Epithelial cell of proximal tubule (primary cell): Measurements from ENCODE around the gene ACE. TPM values are rescaled to one million over a fixed set of nuclear protein-coding genes. Genes with fewer than 3 reads are reported as not detected.

Experiments
- DNase-seq: peaks from one replicate; pipeline ENCODE4 v3.0.0-alpha.2; 2011; ENCODE audit warnings: low read depth
- H3K4me3 ChIP-seq: 2 replicates; pipeline ENCODE4 v1.5.1; 2011; ENCODE audit warnings: low read depth, mild to moderate bottlenecking, low read length
- CTCF ChIP-seq: conservative IDR thresholded peaks from 2 replicates; pipeline ENCODE4 v1.5.1; 2012; ENCODE audit warnings: low read depth, mild to moderate bottlenecking, low read length
- total RNA-seq: library from RNA; depleted of rRNA; stranded (reverse); fragments of >200 nt; gene quantifications from 2 replicates; pipeline ENCODE4 v1.2.3, GENCODE V29; 2015

Gene ACE
- total RNA-seq, 1 donor from 2014 or later = 1.3 TPM

GRCh38 chr17:63516910-63517824 is 40.3 kb downstream of the ACE start:
- H3K4me3 ChIP-seq = no peak overlapping the region
- peak; percentile 78 for DNase-seq
- TF ChIP-seq CTCF = no peak

- TF ChIP-seq CTCF = no peak
- DNase-seq = no peak
- no peak overlapping the region for H3K4me3 ChIP-seq
Observed at GRCh38 chr17:63517825-63518534, 41.1 kb downstream of the ACE start.

GRCh38 chr17:63519116-63519881 is 42.4 kb downstream of the ACE start:
- H3K4me3 ChIP-seq = no peak overlapping the region
- DNase-seq = no peak
- no peak for TF ChIP-seq CTCF

- no peak for TF ChIP-seq CTCF
- peak; percentile 18 for DNase-seq
- H3K4me3 ChIP-seq = no peak overlapping the region
Observed at GRCh38 chr17:63519972-63520882, 43.4 kb downstream of the ACE start.

- no peak for DNase-seq
- peak within 1 kb of the TSS; percentile 31 for H3K4me3 ChIP-seq
- TF ChIP-seq CTCF = no peak
Observed at GRCh38 chr17:63523253-63523855, 46.5 kb downstream of the ACE start, which contains the start of gene KCNH6. Gene KCNH6, plus strand, starts transcription at chr17:63523358. Its CDS starts 56 bp downstream, at chr17:63523414.
